ENCODE results near the gene PSMG4.

Gene PSMG4

DNA sequence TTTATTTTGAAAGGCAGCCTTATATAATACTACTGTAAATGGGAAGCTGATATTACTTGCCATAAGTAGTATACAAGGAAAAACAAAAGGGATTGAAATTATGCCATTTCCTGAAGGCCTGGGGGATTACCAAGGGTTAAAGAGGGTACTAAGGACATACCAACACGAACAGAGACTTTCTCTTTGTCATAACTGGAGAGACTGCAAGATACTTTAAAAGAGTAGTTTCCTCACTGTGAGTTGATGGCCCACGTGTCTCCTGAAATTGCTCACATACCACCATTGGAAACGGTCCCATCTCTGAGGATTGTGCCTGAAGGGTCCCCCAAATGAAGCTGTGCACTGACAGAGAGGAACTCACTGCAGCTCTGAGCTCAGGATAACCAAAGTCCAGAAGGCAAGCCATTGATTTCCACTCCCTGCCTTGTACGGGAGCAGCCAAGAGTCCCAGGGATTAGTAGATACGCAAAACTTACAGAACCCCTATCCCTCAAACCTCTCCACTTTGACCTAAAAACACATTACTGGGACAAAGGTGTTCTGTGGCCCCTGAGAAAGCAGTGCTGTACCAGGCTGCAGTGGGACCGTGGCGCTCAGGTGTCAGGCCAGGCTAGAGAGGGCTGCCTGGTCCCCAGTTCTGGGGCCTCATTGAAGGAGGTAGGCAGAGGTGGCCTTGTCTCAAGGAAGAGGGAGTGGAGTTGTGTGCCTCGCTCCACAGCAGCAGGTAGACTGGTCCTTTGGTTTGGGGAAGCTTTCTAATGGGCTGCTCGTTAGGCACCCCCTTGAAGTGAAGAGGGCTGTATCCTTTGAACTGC lies 15.2 kb downstream of the PSMG4 start:
- no peak for DNase-seq

DNA sequence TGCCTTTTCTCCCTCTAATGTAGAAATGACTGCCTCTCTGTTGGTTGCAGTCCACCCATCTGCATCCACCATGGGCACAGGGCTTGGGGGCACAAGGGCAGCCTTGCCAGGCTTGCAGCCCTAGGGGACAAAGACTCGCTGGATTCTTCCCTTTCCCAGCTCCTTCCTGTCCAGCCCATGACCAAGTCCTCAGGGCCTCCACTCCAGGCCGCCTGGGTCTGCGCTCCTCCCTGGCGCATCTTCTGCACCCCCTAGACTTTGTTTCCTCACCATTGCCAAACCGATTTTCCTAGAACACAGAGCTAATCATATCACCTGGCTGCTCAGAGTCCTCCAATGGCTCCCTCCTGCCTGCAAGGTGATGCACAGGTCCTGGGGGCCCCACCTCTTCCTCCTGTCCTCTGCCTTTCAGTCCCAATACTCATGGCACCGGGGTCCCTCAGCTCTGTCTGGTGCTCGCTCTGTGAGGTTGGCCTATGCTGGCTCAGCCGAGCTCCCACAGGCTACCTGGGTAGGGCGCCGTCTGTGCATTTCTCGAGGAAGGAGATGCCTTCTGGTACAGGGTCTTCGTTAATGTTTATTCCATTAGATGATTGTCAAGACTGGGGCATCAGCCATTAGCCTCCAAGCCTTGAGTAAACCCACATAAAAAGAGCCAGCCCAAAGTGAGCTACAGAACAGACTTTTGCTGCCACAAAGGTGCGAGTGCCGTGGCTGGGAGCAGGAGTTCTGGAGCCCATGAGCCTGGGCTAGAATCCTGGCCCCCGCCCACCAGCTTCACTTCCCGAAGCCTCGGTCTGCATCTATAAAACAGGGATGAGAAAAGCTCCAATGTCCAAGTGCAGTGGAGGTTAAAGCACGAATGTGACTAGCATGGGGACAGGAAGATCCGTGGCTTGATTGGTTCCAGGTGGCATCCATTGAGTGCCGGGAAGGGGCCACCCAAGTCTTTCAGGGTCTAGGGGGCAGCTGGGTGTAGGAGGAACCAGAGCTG lies 17.7 kb downstream of the PSMG4 start:
- DNase-seq: no peak

DNA sequence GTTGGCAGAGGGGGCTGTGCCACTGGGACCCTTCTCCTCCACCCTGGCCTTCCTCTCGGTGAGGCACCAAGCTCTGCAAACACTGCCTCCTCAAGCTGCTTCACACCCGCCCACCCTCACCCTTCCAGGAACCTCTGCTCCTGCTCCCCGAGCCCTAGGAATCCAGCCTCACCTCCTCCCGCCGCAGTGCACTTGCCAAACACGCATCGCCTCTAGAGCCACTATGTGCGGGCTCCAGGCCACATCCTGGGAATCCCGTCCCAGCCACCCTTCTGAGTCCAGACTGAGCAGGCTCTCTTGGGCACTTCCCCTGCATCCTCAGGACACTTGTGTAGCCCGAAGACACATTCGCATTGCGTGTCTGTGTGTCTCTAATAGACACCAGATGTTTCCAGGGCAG lies 18.5 kb downstream of the PSMG4 start:
- no peak for DNase-seq

DNA sequence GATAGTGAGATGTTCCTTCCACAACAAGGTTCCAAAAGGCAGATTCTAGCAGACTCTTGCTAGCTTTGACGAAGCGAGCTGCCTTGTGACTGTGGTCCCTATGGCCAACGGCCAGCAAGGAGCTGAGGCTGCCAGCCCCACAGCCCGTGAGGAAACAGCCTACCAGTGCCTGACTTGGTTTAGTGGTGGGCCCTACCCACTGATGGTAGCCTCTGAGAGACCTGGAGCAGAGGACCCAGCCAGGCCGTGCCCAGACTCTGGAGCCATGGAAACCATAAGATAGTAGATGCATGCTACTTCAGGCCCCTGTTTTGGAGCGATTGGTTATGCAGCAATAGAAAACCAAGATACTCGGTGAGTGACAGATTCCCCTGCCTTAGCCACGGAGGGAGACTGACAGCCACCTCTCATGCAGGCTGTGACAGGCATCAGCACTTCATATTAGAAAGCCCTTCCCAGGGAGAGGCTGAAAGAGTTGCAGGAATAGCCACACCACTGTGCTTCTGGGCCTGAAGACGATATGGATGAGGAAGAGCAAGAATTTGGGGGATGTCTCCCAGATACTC lies 19.2 kb downstream of the PSMG4 start:
- peak in 5 of 56 donors; percentile 14 to 40 (median 22) for DNase-seq

DNA sequence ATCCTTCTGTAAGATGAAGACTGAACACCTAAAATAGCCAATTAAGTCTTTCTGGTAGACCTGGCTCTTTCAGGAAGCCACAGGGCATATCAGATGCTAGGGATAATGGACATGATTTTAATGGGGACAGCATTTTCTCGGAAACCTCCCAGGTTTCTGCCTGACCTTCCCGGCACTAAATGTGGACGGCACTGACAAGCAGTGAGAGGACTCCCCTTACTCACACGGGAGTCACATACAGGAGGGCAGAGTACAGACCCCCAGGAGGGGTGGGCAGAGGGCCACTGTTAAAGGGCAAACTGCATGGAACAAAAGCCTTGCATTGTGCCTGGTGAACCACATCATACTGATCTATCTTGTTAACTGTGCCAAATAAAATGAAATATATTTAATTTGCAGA lies 19.9 kb downstream of the PSMG4 start:
- DNase-seq: no peak

DNA sequence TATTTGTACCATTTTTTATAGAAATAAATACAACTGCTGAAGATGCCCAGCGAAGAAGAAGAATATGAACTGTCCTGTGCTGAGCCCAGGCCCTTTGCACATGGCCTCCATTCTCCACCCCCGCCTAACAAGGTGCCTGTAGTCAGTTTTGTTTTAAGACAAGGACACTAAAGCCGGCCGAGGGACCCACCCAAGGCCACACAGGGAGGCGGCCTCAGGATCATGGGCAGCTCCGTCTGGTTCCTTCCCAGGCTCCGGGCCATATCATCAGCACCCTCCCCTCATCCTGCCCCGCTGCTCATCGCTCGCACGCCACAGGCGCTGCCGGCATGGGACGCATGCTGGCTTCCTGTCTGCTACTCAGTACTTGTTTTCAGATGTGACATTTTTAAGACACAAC lies 21.3 kb downstream of the PSMG4 start:
- DNase-seq: no peak

DNA sequence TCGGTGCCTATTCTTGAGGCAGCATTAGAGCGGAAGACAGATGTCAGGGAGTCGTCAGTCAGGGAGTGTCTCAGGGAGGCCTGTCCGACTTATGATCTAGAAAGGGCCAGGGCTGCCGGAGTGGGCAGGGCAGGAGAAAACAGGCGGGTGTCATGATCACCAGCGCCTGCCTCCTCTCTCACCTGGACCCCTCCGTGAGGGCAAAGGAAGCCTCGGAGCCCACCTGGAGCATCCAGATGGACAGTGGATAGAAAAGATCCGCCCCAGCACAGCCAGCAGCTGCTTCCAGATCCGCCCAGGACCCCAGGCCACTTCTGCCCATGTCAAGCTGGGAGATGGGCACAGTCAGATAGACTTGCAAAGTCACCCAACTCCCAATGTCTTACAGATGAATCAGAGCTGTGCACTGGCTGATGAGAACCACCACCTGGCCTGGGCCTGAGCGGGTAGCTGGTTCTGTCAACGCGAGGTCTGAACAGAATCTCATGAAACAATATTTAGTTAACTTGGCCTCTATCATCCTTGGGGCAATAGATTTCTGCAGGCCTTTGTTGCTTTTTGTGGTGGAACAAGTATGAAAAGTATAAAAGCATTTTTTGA lies 22.2 kb downstream of the PSMG4 start:
- no peak for DNase-seq

DNA sequence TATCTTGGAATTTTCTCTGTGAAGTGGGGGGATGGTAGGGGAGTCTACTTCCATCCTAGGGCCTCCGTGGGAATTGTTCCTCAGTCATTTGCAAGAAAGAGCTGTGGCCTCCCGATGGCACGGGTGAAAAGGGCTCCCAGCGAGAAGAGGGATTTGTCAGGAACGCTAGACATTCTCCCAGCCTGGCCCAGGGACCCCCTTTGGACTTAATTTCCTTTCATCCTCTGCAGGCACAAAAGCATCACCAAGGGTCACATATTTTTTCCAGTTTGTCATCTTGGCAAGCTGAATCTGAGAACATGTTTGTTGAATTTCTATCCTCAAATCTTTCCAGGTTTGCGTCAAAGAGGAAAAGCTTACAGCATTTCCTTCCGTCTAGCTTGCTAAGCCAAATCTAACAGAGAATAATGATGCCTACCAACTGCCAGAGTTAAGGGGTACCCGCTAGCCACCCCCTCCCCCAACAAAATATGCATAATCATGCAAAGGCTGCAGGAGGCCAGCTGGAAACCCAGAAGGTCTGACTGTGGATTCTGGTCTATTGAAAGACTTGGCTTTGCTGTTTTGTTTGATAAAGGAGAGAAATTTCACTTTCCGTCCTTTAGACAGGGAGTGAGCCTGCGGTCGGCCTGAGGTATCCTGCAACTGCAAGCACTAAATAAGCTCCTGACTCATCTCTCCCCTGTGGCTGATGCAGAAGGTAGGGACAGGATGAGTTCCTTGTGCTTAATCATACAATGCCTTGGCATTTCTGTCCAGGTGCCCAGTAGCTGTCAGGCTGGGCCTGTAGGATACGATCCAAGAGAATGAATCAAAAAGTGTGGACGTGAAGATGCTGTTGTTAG lies 23.1 kb downstream of the PSMG4 start:
- DNase-seq: no peak

DNA sequence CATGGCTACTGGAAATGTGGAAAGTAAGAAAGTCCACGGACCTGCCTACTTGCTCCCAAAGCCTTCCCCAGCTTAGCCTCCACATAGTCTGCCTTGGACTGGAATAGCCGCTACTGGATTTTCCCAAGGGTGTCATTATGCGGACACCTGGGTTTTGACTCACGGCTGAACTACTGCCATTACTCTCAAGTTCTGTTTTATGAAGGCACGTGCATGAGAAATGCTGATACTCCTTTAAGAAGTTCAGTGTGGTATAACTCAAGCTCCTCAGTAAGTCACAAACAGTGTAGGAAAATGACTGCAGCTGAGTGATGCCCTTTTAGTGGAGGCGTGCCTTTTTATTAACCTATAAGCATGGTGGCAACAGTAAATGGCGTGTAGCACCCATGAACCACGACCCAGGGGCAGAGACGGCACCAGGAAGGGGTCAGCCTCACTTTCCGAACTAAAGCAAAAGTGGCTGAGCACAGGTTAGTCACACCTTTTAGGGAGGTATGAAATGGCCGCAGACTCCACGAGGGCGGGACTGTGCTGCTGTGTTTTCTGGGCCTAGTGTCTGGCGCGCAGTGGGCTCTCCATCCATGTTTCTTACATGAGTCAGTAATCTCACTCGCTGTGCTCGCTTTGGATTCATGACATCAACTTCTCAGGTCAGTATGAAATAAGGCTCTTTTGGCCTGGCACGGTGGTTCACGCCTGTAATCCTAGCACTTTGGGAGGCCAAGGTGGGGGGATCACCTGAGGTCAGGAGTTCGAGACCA lies 23.9 kb downstream of the PSMG4 start:
- DNase-seq: no peak

DNA sequence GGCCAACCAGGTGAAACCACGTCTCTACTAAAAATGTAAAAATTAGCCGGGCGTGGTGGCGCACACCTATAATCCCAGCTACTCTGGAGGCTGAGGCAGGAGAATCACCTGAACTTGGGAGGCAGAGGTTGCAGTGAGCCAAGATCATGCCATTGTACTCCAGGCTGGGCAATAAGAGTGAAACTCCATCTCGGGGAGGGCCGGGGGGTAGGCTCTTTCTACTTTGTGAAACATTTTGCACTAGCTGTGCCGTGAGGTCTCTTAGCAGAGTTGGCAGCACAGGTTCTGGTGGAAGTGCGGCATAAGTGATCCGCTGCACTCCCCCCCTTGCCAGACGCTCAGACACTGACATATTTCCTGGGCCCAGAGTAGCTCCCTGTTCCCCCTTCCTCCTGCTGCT lies 24.5 kb downstream of the PSMG4 start:
- DNase-seq: no peak

DNA sequence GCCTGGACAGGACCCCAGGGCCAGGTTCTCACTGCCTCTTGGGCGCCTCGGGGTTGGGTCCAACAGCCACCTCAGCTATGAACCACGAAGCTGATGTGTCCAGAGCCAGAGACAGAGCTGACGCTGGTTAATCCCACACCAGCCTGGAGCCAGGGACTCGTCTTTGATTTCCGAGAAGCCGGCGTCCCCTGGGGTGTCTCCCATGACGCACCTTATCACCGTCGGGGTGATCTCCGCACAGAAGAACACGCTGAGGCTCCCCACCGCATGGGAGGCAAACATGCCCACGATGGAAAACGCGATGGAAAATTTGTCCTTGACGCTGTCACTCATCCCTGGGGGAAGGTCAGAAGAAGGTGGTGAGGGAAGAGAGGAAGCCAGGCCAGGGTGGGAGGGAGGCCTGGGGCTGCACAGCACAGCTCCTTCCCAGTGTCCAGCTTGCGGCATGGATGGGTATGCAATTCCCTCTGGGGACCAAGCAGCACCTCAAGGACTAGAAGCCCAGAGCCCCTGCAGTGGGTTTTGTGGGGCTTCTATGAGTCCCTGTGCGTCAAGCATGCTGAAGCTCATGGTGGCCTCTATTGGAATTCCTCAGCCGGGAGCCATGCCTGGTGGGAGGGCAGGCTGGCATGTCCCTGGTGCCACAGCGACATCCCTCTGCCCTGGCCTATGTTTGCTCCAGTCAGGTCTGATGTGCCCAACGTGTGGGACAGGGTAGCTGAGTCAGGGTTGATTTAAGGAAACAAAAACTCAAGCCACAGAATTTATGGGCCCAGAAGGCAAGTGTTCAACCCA lies 25.1 kb downstream of the PSMG4 start:
- no peak for DNase-seq

DNA sequence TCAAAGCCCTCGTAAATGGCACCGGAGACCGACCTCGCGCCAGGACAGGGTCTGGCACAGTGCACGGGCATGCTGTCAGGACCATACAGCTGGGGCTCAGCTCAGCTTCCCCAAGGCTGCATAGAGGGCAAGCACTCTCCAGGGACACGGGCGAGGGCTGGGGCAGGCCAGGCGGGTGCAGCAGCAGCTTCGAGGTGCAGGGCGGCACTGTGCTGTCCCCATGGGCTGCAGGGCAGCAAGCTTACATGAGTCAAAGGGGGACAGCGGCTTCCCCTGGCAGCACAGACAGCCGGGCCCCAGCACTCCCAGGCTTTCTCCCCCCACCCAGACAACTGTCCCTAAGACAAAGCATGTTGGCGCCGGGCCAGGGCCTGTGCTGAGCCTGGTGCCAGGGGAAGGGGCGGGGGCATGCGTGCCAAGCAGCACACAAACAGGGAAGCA lies 25.7 kb downstream of the PSMG4 start:
- DNase-seq: peak in 41 of 56 donors; percentile 9 to 81 (median 35)

DNA sequence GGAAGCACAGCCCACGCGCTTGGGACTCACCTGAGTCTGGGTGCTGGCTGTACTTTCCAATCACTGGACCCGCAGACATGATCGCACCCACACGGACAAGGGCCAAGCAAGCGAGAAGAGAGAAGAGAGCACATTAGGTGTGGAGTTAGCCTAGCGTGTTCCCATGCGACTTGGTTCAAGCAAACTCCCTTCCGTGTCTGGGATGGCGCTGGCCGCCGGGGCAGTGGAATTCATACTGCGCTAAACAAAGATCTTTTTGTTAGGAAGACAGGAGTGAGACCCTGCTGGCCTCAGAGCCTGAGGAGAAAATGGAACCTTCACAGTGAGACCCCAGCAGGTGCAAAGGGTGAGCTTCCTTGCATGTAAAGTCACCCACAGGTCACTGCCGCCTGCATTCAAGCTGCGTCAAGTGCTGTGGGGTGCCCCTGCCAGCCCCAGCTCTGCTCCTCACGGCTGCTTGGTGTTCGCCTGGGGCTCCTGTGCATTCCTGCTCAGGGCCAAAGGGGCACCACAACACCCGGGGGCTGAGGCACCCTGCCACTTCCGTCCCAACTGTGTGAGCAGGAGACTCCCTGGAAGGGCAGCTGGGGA lies 26.4 kb downstream of the PSMG4 start:
- peak in 10 of 56 donors; percentile 21 to 45 (median 38) for DNase-seq

DNA sequence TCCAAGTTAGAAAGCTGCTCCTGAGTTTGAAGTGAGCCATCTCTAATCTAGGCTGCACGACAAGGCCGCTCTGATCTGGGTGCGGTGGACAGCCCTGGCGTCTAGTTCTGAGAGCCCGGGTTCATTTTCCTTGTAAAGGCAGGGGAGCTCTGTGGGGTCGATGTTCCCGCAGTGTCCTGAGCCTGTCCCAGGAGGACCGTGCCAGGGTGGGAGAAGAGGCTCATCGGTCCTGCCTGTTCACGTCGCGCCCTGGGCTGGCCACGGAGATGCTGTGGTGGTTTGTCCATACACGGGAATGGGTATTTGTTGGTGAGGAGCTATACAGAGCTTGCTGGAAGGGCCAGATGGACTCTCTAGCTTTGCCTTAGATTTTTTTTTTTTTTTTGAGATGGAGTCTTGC lies 27.0 kb downstream of the PSMG4 start:
- DNase-seq: no peak

DNA sequence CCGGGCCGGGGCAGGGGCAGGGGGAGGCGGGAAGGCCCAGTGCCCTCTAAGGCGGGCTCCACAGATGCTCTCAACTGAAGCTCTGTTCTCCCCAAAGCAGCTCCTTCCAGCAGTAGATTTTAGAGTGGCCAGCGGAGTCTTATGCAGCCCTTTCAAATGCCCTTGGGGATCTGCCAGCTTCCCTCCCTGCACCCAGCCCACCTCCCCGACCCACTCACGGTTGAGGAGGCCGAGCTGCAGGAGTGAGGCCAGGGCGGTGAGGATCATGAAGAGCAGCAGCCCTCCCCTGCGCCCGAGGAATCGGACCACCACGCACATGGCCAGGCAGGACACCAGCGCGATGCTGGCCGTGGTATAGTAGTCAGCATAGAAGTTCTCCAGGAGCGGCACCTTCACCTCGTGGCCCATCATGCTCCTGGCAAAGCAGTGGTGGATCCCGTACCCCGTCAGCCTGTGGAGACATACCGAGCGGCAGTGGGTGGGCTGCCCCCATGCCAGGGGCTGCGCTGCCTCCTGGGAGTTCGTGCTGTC lies 28.0 kb downstream of the PSMG4 start:
- no peak for DNase-seq

DNA sequence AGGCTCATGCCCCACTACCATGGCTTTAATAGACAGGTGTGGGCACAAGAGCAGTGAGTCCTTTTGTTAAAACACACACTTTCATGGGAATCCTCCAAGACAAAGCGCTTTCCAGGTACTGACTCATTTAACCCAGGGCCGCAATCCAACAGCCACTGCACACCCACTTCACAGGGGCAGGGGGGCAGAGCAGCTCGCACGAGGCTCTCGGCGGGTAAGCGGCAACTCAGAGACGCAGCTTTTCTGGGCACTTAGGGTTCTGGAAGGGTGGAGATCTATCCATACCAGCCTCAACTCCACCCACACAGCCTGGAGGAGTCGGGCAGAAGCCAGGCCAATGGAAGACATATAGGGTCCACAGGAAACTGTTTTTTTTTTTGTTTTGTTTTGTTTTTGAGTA lies 28.6 kb downstream of the PSMG4 start:
- DNase-seq: no peak

DNA sequence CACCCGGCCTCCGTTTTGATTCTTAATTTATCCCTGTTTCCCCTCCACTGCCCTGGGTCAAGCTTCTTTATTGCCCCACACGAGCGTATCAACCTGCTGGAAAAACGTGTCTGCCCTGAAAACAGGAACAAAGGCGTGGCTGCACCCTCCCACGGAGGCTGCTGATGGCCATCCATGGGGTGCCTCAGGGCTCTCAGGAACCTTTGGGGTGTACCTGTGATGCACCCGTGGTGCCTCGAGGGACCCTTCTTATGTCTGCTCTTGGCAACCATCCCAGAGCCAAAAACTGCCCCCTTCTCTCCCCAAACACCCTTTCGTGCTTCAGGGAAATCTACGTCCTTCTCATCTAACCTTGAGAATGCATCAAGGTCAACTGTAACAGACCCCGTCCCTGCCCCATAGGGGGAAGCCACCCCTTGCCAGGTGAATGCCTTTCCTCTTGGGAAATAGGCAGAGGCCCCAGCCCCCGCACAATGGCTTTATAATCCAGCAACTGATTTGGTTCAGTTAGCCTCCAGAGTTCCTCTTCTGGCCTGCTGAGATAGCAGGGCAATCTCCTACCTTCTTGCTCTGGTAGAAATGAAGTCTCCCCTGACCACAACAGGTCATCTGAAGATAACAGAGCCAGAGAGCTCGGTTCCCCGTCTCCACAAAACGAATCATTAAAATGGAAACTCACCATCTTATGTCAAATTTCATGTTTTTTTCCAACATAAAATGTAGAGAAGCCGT lies 29.4 kb downstream of the PSMG4 start:
- DNase-seq: no peak
